Measurements from ENCODE around the gene GLT8D1. TPM values are rescaled to one million over a fixed set of nuclear protein-coding genes. Genes with fewer than 3 reads are reported as not detected.

Gene GLT8D1
- total and polyA plus RNA-seq, 9 of the 15 experiments (the other 6 are each of a cell fraction or from before 2014, with no cell fraction given), result 14.1 to 65.9 (median 33.7) TPM

DNA sequence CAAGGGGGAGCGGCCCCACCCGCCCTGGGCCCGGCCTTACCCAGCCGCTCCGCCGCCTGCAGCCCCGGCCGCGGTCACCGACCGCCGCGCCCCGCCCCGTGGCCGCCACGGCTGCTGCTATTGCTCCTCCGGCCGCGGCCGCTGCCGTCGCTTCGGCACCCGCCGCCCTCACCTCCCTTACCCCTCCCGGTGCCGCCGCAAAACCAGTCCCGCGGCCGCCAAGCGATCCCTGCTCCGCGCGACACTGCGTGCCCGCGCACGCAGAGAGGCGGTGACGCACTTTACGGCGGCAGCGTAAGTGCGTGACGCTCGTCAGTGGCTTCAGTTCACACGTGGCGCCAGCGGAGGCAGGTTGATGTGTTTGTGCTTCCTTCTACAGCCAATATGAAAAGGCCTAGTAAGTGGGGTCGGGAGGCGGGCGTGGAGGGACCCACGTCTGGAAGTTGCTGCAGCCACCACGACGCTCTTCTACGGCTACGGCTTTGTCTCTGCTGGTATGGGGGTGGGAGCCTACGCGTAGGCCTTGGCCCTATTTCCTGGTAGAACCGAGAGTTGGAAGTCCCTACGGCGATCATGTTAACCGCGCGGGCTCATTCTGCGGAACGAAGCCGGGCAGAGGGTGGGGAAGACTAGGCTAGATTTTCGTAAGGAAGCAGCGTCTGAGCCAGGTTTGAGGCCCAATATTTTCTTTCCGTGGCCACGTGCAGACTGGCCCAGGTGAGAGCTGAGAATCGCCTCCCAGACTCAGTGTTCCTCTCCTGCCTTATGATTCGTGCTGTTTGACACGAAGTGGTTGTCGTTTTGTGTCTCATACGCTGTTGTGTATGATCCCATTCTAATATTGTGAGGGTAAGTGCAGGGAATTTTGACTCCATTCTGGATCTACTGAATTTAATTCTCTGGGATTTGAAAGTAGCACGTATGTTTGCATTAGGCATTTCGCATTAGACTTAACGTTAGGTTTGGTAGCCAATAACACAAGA, 19.6 kb downstream of the GLT8D1 start, which contains the start of the genes GNL3 and PBRM1 (continued):
- TF ChIP-seq, protein P1, sequence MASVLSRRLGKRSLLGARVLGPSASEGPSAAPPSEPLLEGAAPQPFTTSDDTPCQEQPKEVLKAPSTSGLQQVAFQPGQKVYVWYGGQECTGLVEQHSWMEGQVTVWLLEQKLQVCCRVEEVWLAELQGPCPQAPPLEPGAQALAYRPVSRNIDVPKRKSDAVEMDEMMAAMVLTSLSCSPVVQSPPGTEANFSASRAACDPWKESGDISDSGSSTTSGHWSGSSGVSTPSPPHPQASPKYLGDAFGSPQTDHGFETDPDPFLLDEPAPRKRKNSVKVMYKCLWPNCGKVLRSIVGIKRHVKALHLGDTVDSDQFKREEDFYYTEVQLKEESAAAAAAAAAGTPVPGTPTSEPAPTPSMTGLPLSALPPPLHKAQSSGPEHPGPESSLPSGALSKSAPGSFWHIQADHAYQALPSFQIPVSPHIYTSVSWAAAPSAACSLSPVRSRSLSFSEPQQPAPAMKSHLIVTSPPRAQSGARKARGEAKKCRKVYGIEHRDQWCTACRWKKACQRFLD (CRISPR knock-in tag; IDR thresholded peaks at IDR 0.05), result no peak
- TF ChIP-seq EGR1 (conservative IDR thresholded peaks at IDR 0.05) (peak; percentile 86), POLR2A (conservative IDR thresholded peaks at IDR 0.05) (peak; percentile 92), SIX5 (IDR thresholded peaks at IDR 0.05; ENCODE audit: borderline replicate concordance in 1 of 2, insufficient read depth in 1 of 2, low read depth in 1 of 2, low read length in 2 of 2) (no peak), SMC3 (conservative IDR thresholded peaks at IDR 0.05; ENCODE audit: insufficient read depth, low read depth, low read length) (no peak), SMAD1 (IDR thresholded peaks at IDR 0.05; ENCODE audit: low read depth, low read length, partially characterized antibody) (no peak), TSC22D4 (tag; IDR thresholded peaks at IDR 0.05) (no peak), SUPT5H (IDR thresholded peaks at IDR 0.05) (peak; percentile 87), CREBBP (IDR thresholded peaks at IDR 0.05; ENCODE audit: low read depth, low read length) (no peak), ZKSCAN8 (CRISPR knock-in tag; IDR thresholded peaks at IDR 0.05) (no peak), RFX5 (IDR thresholded peaks at IDR 0.05; ENCODE audit: low read depth, low read length) (no peak), MAZ (CRISPR knock-in tag; conservative IDR thresholded peaks at IDR 0.05 in 1 of 2, IDR thresholded peaks at IDR 0.05 in 1 of 2) (peak; percentile 86 to 94), NFIC (IDR thresholded peaks at IDR 0.05) (no peak), EP300 (IDR thresholded peaks at IDR 0.05; ENCODE audit: low read length) (no peak), FOXP1 (CRISPR knock-in tag; IDR thresholded peaks at IDR 0.05) (peak; percentile 77)
- TF ChIP-seq, protein P2, sequence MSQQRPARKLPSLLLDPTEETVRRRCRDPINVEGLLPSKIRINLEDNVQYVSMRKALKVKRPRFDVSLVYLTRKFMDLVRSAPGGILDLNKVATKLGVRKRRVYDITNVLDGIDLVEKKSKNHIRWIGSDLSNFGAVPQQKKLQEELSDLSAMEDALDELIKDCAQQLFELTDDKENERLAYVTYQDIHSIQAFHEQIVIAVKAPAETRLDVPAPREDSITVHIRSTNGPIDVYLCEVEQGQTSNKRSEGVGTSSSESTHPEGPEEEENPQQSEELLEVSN (IDR thresholded peaks at IDR 0.05; ENCODE audit: borderline replicate concordance in 1 of 2, extremely low read depth in 1 of 2, insufficient read depth in 1 of 2, insufficient read length in 1 of 2, low read depth in 1 of 2, low read length in 1 of 2, poor library complexity in 1 of 2, severe bottlenecking in 1 of 2), result peak; percentile 12 to 28
- TF ChIP-seq, protein P3, sequence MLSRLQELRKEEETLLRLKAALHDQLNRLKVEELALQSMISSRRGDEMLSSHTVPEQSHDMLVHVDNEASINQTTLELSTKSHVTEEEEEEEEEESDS (CRISPR knock-in tag; IDR thresholded peaks at IDR 0.05), result no peak
- TF ChIP-seq, protein P4, sequence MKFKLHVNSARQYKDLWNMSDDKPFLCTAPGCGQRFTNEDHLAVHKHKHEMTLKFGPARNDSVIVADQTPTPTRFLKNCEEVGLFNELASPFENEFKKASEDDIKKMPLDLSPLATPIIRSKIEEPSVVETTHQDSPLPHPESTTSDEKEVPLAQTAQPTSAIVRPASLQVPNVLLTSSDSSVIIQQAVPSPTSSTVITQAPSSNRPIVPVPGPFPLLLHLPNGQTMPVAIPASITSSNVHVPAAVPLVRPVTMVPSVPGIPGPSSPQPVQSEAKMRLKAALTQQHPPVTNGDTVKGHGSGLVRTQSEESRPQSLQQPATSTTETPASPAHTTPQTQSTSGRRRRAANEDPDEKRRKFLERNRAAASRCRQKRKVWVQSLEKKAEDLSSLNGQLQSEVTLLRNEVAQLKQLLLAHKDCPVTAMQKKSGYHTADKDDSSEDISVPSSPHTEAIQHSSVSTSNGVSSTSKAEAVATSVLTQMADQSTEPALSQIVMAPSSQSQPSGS (CRISPR knock-in tag; IDR thresholded peaks at IDR 0.05), result no peak
- TF ChIP-seq, protein P5, sequence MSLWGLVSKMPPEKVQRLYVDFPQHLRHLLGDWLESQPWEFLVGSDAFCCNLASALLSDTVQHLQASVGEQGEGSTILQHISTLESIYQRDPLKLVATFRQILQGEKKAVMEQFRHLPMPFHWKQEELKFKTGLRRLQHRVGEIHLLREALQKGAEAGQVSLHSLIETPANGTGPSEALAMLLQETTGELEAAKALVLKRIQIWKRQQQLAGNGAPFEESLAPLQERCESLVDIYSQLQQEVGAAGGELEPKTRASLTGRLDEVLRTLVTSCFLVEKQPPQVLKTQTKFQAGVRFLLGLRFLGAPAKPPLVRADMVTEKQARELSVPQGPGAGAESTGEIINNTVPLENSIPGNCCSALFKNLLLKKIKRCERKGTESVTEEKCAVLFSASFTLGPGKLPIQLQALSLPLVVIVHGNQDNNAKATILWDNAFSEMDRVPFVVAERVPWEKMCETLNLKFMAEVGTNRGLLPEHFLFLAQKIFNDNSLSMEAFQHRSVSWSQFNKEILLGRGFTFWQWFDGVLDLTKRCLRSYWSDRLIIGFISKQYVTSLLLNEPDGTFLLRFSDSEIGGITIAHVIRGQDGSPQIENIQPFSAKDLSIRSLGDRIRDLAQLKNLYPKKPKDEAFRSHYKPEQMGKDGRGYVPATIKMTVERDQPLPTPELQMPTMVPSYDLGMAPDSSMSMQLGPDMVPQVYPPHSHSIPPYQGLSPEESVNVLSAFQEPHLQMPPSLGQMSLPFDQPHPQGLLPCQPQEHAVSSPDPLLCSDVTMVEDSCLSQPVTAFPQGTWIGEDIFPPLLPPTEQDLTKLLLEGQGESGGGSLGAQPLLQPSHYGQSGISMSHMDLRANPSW (CRISPR knock-in tag; IDR thresholded peaks at IDR 0.05), result no peak
- TF ChIP-seq, protein P6, sequence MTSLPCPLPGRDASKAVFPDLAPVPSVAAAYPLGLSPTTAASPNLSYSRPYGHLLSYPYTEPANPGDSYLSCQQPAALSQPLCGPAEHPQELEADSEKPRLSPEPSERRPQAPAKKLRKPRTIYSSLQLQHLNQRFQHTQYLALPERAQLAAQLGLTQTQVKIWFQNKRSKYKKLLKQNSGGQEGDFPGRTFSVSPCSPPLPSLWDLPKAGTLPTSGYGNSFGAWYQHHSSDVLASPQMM (CRISPR knock-in tag; IDR thresholded peaks at IDR 0.05), result no peak
